Epithelial cell of esophagus (primary cell): ENCODE data around the gene VPS26A.

ENCODE experiments used
- DNase-seq: peaks from one replicate; pipeline ENCODE4 v3.0.0; 2010; ENCODE audit warnings: low read depth
- H3K4me3 ChIP-seq: 2 replicates; pipeline ENCODE4 v1.5.1; 2011; ENCODE audit warnings: mild to moderate bottlenecking, low read length, control low read depth
- CTCF ChIP-seq: IDR thresholded peaks from 2 replicates; pipeline ENCODE4 v1.5.1; 2011; ENCODE audit warnings: low read depth, mild to moderate bottlenecking, low read length, control low read depth, inconsistent platforms; ENCODE audit not compliant: insufficient read depth; ENCODE audit errors: missing control alignments

Gene VPS26A

DNA sequence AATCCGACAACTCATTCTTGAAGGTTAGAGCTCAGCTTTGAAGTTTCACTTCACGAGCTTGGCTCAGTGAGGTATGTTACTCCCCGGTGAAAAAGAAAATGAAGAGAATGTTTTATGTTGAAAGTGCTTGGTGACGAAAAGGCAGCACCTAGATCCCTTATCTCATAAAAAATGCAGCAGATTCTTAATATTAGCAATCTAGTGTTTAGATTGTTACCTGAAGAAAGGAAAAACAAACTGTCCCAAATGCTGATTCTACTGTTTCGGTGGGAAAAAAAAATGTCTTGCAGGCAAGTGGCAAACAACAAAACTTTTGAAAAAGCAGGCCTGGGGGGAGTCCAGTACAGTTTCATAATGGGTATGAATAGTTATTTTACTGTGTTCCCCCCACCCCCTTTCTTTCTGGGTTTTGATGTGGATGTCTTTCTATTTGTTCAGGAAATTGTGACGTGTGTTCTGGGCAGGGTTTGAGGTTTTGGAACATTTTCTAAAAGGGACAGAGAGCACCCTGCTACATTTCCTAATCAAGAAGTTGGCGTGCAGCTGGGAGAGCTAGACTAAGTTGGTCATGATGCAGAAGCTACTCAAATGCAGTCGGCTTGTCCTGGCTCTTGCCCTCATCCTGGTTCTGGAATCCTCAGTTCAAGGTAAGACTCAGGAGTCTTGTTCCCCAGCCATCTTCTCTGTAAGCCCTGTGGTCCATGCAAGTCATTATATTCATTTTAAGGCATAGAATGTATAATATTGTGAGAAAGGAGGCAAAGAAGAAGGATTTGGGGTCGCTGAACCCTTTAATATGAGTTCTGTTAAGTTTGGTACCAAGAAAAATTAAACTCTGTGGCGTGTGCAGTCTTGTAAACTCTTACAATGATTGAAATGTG, 36.1 kb upstream of the VPS26A start, which contains the start of gene SRGN:
TSS of gene SRGN (plus strand) at position 514 of the 881 bp plus-strand sequence. CDS start at position 569, 55 bp downstream.
- peak within 1 kb of the TSS; percentile 10 for H3K4me3 ChIP-seq
- DNase-seq: peak; percentile 41
- no peak for TF ChIP-seq CTCF

DNA sequence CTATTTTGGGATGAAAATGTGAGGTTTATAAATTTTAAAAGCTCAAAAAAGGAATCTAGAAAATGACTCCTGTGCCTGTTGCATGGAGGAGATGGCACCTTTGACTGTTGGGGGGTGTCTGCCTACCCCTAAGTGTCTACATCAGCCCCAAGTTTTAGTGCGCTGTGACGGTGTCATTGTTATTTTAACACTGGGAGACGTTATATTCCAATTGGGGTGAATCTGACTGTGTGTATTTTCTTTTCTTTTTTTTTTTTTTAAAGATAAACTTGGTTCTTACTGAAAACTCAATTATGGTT, 35.6 kb upstream of the VPS26A start:
- H3K4me3 ChIP-seq: no peak overlapping the region
- DNase-seq: no peak
- TF ChIP-seq CTCF: no peak

- DNase-seq: no peak
- TF ChIP-seq CTCF: no peak
- H3K4me3 ChIP-seq: no peak overlapping the region
These were observed 35.0 kb upstream of the VPS26A start for GRCh38 chr10:69088801-69089501.

- TF ChIP-seq CTCF: no peak
- H3K4me3 ChIP-seq: no peak overlapping the region
- DNase-seq: no peak
These were observed 34.1 kb upstream of the VPS26A start for GRCh38 chr10:69089638-69090599.

- DNase-seq: no peak
- TF ChIP-seq CTCF: no peak
- no peak overlapping the region for H3K4me3 ChIP-seq
These were observed 33.3 kb upstream of the VPS26A start for GRCh38 chr10:69090685-69091084.

DNA sequence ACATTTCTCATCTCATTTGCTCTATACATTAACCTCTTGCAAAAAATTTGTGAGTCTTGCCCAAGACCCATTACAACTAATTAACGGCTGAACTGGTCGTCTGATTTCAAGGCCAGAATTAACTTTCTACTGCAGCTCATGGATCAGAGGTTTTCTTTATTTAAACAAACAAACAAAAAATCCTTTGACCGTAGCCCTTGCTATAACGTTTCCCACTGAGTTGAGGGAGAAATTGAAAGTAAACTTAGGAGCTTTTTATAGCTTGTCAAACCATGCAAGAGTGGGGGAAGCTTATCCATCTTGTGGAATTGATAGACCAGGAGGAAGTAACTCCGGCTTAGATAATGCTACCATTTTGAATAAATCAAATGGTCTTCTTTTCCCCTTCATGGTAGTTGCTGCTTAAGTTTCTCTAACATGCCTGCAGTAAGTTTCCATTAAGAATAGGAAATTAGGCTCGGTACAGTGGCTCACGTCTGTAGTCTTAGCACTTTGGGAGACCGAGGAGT, 32.8 kb upstream of the VPS26A start:
- no peak for TF ChIP-seq CTCF
- no peak overlapping the region for H3K4me3 ChIP-seq
- no peak for DNase-seq
